Measurements from ENCODE around the gene LZTFL1. TPM values are rescaled to one million over a fixed set of nuclear protein-coding genes. Genes with fewer than 3 reads are reported as not detected.

LZTFL1 gene
- total RNA-seq, 1 donor from 2014 or later, result 22.8 TPM

GRCh38 chr3:45803252-45803935, 38.5 kb downstream of the LZTFL1 start:
- no peaks in the 10 kb centered on the region for H3K9me3 ChIP-seq
- intact Hi-C loops (cut with DNase I), result no loop called here
- DNase-seq, result no peak

GRCh38 chr3:45802146-45802545, 39.8 kb downstream of the LZTFL1 start:
- ATAC-seq, result no peak
- peaks cover 28% of the 10 kb centered on the region for H3K27me3 ChIP-seq
- no peak overlapping the region for H3K4me3 ChIP-seq
- H3K9me3 ChIP-seq, result no peaks in the 10 kb centered on the region
- no peaks in the 10 kb centered on the region for H3K4me1 ChIP-seq
- H3K27ac ChIP-seq, result no peak overlapping the region
- intact Hi-C loops (cut with DNase I), result no loop called here
- DNase-seq, result no peak
- TF ChIP-seq CTCF (IDR thresholded peaks at IDR 0.05), result no peak
- no peaks in the 10 kb centered on the region for H3K36me3 ChIP-seq

More at GRCh38 chr3:45803252-45803935, 38.5 kb downstream of the LZTFL1 start:
- Histone ChIP-seq H3K4me3 (no peak overlapping the region), H3K27me3 (peaks cover 16% of the 10 kb centered on the region), H3K4me1 (no peaks in the 10 kb centered on the region), H3K27ac (no peak overlapping the region), H3K36me3 (no peaks in the 10 kb centered on the region)
- no peak for TF ChIP-seq CTCF (IDR thresholded peaks at IDR 0.05)
- ATAC-seq, result no peak

GRCh38 chr3:45800611-45801010, 41.3 kb downstream of the LZTFL1 start:
- DNase-seq, result no peak
- no peak overlapping the region for H3K4me3 ChIP-seq
- H3K27me3 ChIP-seq, result peaks cover 44% of the 10 kb centered on the region
- no peak for TF ChIP-seq CTCF (IDR thresholded peaks at IDR 0.05)
- H3K9me3 ChIP-seq, result no peaks in the 10 kb centered on the region
- no peak overlapping the region for H3K27ac ChIP-seq
- H3K36me3 ChIP-seq, result no peaks in the 10 kb centered on the region
- intact Hi-C loops (cut with DNase I), result no loop called here
- H3K4me1 ChIP-seq, result peaks cover 6% of the 10 kb centered on the region
- no peak for ATAC-seq

GRCh38 chr3:45799586-45799985, 42.3 kb downstream of the LZTFL1 start:
- intact Hi-C loops (cut with DNase I), result no loop called here
- no peaks in the 10 kb centered on the region for H3K36me3 ChIP-seq
- DNase-seq, result no peak
- H3K4me3 ChIP-seq, result no peak overlapping the region
- H3K4me1 ChIP-seq, result peaks cover 9% of the 10 kb centered on the region
- no peak for TF ChIP-seq CTCF (IDR thresholded peaks at IDR 0.05)
- peaks cover 54% of the 10 kb centered on the region for H3K27me3 ChIP-seq
- no peaks in the 10 kb centered on the region for H3K9me3 ChIP-seq
- no peak for ATAC-seq
- H3K27ac ChIP-seq, result no peak overlapping the region

GRCh38 chr3:45798034-45798433, 43.9 kb downstream of the LZTFL1 start:
- intact Hi-C loops (cut with DNase I), result no loop called here
- no peaks in the 10 kb centered on the region for H3K9me3 ChIP-seq
- DNase-seq (no peak), ATAC-seq (no peak)
- H3K4me1 ChIP-seq, result peaks cover 9% of the 10 kb centered on the region
- H3K27me3 ChIP-seq, result peaks cover 58% of the 10 kb centered on the region
- H3K4me3 ChIP-seq, result no peak overlapping the region
- no peak for TF ChIP-seq CTCF (IDR thresholded peaks at IDR 0.05)
- no peak overlapping the region for H3K27ac ChIP-seq
- no peaks in the 10 kb centered on the region for H3K36me3 ChIP-seq
